Right atrium auricular region (tissue), 2 donors: ENCODE results near the gene NCAPD2. TPM values are rescaled to one million over a fixed set of nuclear protein-coding genes. Genes with fewer than 3 reads are reported as not detected.
A peak's percentile ranks its signal among the peaks of the same experiment; 100 is the strongest.

Source experiments
- DNase-seq: peaks from one replicate; pipeline ENCODE4 v3.0.0-alpha.2; 2019; ENCODE audit warnings: low spot score
- H3K27ac ChIP-seq, 2 donors: fragments of 200-600 bp; sonication (generic); 1 replicate in 1 of 2; 2 replicates in 1 of 2; pipeline ENCODE4 v1.5.1; 2016 to 2019
- H3K27me3 ChIP-seq, 2 donors: fragments of 200-600 bp; sonication (generic); one replicate each; pipeline versions ENCODE4 v1.5.1 to v1.6.0; 2017 to 2019
- H3K36me3 ChIP-seq: fragments of 200-600 bp; sonication (generic); one replicate; pipeline ENCODE4 v1.5.1; 2016
- H3K4me1 ChIP-seq, 2 donors: fragments of 200-600 bp; sonication (generic); one replicate each; pipeline versions ENCODE4 v1.5.1 to v1.6.0; 2017 to 2019
- H3K4me3 ChIP-seq, 2 donors: fragments of 200-600 bp; sonication (generic); 1 replicate in 1 of 2; 2 replicates in 1 of 2; pipeline ENCODE4 v1.5.1; 2017 to 2019; ENCODE audit warnings: mild to moderate bottlenecking in 1 of 2, moderate library complexity in 1 of 2
- H3K9me3 ChIP-seq, 2 donors: fragments of 200-600 bp; sonication (generic); one replicate each; pipeline ENCODE4 v1.5.1; 2019
- total RNA-seq, 2 donors: library from RNA; depleted of rRNA; stranded (reverse); fragments of >200 nt; gene quantifications; one replicate each; pipeline ENCODE4 v1.1.0, GENCODE V29; 2016
- TF ChIP-seq, protein P1 (sequence below), 2 donors: fragments of 200-600 bp; sonication (generic); IDR thresholded peaks; one replicate each; pipeline ENCODE4 v1.5.1; 2019; ENCODE audit warnings: antibody characterized with exemption in 2 of 2

The NCAPD2 gene
- total RNA-seq, 2 donors from 2014 or later = 11.6 to 53.5 TPM

DNA sequence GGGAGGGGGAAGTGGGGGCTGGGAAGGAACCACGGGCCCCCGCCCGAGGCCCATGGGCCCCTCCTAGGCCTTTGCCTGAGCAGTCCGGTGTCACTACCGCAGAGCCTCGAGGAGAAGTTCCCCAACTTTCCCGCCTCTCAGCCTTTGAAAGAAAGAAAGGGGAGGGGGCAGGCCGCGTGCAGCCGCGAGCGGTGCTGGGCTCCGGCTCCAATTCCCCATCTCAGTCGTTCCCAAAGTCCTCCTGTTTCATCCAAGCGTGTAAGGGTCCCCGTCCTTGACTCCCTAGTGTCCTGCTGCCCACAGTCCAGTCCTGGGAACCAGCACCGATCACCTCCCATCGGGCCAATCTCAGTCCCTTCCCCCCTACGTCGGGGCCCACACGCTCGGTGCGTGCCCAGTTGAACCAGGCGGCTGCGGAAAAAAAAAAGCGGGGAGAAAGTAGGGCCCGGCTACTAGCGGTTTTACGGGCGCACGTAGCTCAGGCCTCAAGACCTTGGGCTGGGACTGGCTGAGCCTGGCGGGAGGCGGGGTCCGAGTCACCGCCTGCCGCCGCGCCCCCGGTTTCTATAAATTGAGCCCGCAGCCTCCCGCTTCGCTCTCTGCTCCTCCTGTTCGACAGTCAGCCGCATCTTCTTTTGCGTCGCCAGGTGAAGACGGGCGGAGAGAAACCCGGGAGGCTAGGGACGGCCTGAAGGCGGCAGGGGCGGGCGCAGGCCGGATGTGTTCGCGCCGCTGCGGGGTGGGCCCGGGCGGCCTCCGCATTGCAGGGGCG is 40.2 kb downstream of the NCAPD2 start, which contains the start of gene GAPDH:
Gene GAPDH (plus strand): TSS at position 595 of the 772 bp plus-strand sequence. CDS start 316 bp downstream, outside the sequence.
- peak; percentile 93 for DNase-seq
- TF ChIP-seq, protein P1, sequence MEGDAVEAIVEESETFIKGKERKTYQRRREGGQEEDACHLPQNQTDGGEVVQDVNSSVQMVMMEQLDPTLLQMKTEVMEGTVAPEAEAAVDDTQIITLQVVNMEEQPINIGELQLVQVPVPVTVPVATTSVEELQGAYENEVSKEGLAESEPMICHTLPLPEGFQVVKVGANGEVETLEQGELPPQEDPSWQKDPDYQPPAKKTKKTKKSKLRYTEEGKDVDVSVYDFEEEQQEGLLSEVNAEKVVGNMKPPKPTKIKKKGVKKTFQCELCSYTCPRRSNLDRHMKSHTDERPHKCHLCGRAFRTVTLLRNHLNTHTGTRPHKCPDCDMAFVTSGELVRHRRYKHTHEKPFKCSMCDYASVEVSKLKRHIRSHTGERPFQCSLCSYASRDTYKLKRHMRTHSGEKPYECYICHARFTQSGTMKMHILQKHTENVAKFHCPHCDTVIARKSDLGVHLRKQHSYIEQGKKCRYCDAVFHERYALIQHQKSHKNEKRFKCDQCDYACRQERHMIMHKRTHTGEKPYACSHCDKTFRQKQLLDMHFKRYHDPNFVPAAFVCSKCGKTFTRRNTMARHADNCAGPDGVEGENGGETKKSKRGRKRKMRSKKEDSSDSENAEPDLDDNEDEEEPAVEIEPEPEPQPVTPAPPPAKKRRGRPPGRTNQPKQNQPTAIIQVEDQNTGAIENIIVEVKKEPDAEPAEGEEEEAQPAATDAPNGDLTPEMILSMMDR (IDR thresholded peaks at IDR 0.05) = no peak
- Histone ChIP-seq H3K4me3 (peak within 1 kb of the TSS; percentile 84 to 97), H3K4me1 (peaks cover 0 to 64% of the 10 kb centered on the region in 2 donors), H3K27me3 (no peaks in the 10 kb centered on the region), H3K36me3 (peaks cover 52% of the 10 kb centered on the region), H3K27ac (peak within 1 kb of the TSS; percentile 97 to 99), H3K9me3 (no peaks in the 10 kb centered on the region)

DNA sequence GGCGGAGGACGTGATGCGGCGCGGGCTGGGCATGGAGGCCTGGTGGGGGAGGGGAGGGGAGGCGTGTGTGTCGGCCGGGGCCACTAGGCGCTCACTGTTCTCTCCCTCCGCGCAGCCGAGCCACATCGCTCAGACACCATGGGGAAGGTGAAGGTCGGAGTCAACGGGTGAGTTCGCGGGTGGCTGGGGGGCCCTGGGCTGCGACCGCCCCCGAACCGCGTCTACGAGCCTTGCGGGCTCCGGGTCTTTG is 40.7 kb downstream of the NCAPD2 start:
- Histone ChIP-seq H3K27ac (peak overlapping the region; percentile 97 to 99), H3K4me3 (peak overlapping the region; percentile 84 to 97), H3K27me3 (no peaks in the 10 kb centered on the region), H3K4me1 (peaks cover 0 to 67% of the 10 kb centered on the region in 2 donors), H3K36me3 (peaks cover 47% of the 10 kb centered on the region), H3K9me3 (no peaks in the 10 kb centered on the region)
- TF ChIP-seq, protein P1 (IDR thresholded peaks at IDR 0.05) = no peak
- DNase-seq = no peak

DNA sequence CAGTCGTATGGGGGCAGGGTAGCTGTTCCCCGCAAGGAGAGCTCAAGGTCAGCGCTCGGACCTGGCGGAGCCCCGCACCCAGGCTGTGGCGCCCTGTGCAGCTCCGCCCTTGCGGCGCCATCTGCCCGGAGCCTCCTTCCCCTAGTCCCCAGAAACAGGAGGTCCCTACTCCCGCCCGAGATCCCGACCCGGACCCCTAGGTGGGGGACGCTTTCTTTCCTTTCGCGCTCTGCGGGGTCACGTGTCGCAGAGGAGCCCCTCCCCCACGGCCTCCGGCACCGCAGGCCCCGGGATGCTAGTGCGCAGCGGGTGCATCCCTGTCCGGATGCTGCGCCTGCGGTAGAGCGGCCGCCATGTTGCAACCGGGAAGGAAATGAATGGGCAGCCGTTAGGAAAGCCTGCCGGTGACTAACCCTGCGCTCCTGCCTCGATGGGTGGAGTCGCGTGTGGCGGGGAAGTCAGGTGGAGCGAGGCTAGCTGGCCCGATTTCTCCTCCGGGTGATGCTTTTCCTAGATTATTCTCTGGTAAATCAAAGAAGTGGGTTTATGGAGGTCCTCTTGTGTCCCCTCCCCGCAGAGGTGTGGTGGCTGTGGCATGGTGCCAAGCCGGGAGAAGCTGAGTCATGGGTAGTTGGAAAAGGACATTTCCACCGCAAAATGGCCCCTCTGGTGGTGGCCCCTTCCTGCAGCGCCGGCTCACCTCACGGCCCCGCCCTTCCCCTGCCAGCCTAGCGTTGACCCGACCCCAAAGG is 41.2 kb downstream of the NCAPD2 start:
- TF ChIP-seq, protein P1 (IDR thresholded peaks at IDR 0.05) = no peak
- H3K27me3 ChIP-seq = no peaks in the 10 kb centered on the region
- H3K9me3 ChIP-seq = no peaks in the 10 kb centered on the region
- DNase-seq = peak; percentile 93
- peaks cover 0 to 72% of the 10 kb centered on the region in 2 donors for H3K4me1 ChIP-seq
- peak overlapping the region; percentile 97 to 99 for H3K27ac ChIP-seq
- H3K4me3 ChIP-seq = peak overlapping the region; percentile 84 to 97
- peaks cover 43% of the 10 kb centered on the region for H3K36me3 ChIP-seq

DNA sequence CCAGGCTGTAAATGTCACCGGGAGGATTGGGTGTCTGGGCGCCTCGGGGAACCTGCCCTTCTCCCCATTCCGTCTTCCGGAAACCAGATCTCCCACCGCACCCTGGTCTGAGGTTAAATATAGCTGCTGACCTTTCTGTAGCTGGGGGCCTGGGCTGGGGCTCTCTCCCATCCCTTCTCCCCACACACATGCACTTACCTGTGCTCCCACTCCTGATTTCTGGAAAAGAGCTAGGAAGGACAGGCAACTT is 41.7 kb downstream of the NCAPD2 start:
- Histone ChIP-seq H3K36me3 (peaks cover 38% of the 10 kb centered on the region), H3K4me3 (peak overlapping the region; percentile 84 to 97), H3K9me3 (no peaks in the 10 kb centered on the region), H3K27me3 (no peaks in the 10 kb centered on the region), H3K27ac (peak overlapping the region; percentile 97 to 99), H3K4me1 (peaks cover 0 to 77% of the 10 kb centered on the region in 2 donors)
- TF ChIP-seq, protein P1 (IDR thresholded peaks at IDR 0.05) = no peak
- DNase-seq = no peak

DNA sequence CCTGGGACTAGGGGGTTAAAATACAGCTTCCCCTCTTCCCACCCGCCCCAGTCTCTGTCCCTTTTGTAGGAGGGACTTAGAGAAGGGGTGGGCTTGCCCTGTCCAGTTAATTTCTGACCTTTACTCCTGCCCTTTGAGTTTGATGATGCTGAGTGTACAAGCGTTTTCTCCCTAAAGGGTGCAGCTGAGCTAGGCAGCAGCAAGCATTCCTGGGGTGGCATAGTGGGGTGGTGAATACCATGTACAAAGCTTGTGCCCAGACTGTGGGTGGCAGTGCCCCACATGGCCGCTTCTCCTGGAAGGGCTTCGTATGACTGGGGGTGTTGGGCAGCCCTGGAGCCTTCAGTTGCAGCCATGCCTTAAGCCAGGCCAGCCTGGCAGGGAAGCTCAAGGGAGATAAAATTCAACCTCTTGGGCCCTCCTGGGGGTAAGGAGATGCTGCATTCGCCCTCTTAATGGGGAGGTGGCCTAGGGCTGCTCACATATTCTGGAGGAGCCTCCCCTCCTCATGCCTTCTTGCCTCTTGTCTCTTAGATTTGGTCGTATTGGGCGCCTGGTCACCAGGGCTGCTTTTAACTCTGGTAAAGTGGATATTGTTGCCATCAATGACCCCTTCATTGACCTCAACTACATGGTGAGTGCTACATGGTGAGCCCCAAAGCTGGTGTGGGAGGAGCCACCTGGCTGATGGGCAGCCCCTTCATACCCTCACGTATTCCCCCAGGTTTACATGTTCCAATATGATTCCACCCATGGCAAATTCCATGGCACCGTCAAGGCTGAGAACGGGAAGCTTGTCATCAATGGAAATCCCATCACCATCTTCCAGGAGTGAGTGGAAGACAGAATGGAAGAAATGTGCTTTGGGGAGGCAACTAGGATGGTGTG is 42.3 kb downstream of the NCAPD2 start:
- Histone ChIP-seq H3K36me3 (peaks cover 34% of the 10 kb centered on the region), H3K4me3 (peak overlapping the region; percentile 84 to 97), H3K9me3 (no peaks in the 10 kb centered on the region), H3K27me3 (no peaks in the 10 kb centered on the region), H3K27ac (peak overlapping the region; percentile 97 to 99), H3K4me1 (peaks cover 0 to 83% of the 10 kb centered on the region in 2 donors)
- TF ChIP-seq, protein P1 (IDR thresholded peaks at IDR 0.05) = no peak
- no peak for DNase-seq
